Stromal cell of bone marrow (primary cell): ENCODE results near the gene PLAC8.
"Not testable (repeated sequence)": the region's sequence is repeated elsewhere in the genome, so short reads cannot be mapped to it uniquely, and the experiment has no call there.

Experiments
- DNase-seq: peaks from one replicate; pipeline ENCODE4 v3.0.0-alpha.2; 2012; ENCODE audit warnings: low read depth

PLAC8 gene

DNA sequence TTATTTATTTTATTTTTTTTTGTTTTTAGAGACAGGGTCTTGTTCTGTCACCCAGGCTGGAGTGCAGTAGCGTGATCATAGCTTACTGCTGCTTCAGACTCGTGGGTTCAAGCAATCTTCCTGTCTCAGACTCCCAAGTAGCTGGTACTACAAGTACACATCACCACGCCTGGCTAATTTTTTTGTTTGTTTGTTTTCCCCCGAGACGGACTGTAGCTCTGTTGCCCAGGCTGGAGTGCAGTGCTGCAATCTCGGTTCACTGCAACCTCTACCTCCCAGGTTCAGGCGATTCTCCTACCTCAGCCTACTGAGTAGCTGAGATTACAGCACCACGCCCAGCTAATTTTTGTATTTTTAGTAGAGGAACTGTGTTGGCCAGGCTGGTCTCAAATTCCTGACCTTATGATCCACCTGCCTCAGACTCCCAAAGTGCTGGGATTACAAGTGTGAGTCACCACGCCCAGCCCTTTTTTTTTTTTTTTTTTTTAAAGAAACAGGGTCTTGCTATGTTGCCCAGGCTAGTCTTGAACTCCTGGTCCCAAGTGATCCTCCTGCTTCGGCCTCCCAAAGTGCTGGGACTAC lies 47.4 kb downstream of the PLAC8 start:
- no peak for DNase-seq

DNA sequence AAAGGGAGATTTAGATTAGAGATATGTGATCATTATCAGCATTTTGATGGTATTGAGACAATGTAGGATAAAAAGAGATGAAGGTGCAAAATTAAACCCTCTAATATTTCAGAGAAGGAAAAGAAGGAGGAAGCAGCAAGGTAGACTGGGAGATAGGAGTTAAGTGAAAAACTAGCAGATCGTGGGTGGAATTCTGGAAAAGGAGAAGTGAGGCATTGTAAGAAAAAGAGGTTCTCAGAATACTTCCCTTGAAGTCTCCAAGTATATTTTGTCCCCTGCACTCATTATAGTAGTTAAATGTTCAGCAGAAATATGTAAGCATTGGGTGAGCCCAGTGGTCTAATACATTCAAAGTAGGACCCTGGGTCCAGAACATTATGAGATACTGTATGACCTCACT lies 49.3 kb downstream of the PLAC8 start:
- DNase-seq = no peak

- DNase-seq = no peak
Measured at GRCh38 chr4:83062739-83063138, 51.8 kb downstream of the PLAC8 start.

DNA sequence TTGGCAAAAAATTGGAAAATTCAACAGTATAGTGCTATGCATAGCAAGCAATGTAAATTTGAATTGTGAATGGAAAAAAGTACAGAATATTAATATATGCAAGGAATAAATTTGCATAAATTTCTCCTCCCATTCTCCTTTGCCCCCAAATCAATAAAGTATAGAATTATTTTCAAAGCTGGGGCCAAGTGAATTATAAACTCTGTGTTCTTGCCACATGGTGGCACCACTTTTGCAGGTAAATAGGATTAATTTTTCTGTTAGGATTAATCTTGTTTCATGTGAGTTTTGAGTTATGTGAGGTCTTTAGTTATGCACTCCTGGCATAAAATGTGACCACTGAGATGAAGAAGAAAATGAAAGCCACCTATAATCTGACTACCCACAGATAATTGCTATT lies 59.6 kb downstream of the PLAC8 start:
- DNase-seq = no peak

GRCh38 chr4:83048781-83049180 lies 65.7 kb downstream of the PLAC8 start:
- DNase-seq = not testable (repeated sequence)

- DNase-seq = no peak
Measured at GRCh38 chr4:83046693-83047473, 67.6 kb downstream of the PLAC8 start.

- DNase-seq = peak; percentile 61
Measured at GRCh38 chr4:83043801-83044407, 70.6 kb downstream of the PLAC8 start.

GRCh38 chr4:83043157-83043556 lies 71.4 kb downstream of the PLAC8 start:
- DNase-seq = not testable (repeated sequence)

- no peak for DNase-seq
Measured at GRCh38 chr4:83040269-83040668, 74.3 kb downstream of the PLAC8 start.
